HCT116 (cell line): ENCODE results near the gene ZNF316. TPM values are rescaled to one million over a fixed set of nuclear protein-coding genes. Genes with fewer than 3 reads are reported as not detected.

Experiments
- ATAC-seq: fragments of 200-7000 bp; cut with Tn5 transposase; 2 replicates; pipeline ENCODE4 v1.9.1; 2020; ENCODE audit warnings: mild to moderate bottlenecking, moderate library complexity
- BruUV-seq: library from RNA; stranded (reverse); fragments of 400-500 nt; replicated peaks from 2 replicates; lab custom pipeline; 2021; lab: Mats Ljungman, UMichigan
- CTCF ChIA-PET: fragments of 300-600 bp; sonication (Branson Sonifier 250); formaldehyde crosslinking; loops from one replicate; lab custom pipeline; 2021; ENCODE audit warnings: antibody characterized with exemption; lab: Charles Lee
- POLR2A ChIA-PET: fragments of 300-600, 350-600 bp; sonication (Branson Sonifier 250); formaldehyde crosslinking; loops from one replicate; lab custom pipeline; 2021; ENCODE audit warnings: antibody characterized with exemption; lab: Charles Lee
- RAD21 ChIA-PET, 2 experiments: fragments of 300-600 bp; sonication (Branson Sonifier 250); formaldehyde crosslinking; loops; one replicate each; lab custom pipeline; 2023; ENCODE audit warnings: low total read pairs in 2 of 2; ENCODE audit not compliant: uncharacterized antibody in 2 of 2, unreplicated experiment in 2 of 2, low non-redundant PET in 1 of 2; lab: Charles Lee
- DNase-seq: peaks from one replicate; pipeline ENCODE4 v3.0.0-alpha.2; 2010; ENCODE audit warnings: low read depth, low spot score
- H2AFZ ChIP-seq: fragments of 200-600 bp; shearing (Covaris generic), sonication (generic); 2 replicates; pipeline ENCODE4 v1.6.1; 2017; ENCODE audit warnings: low read depth, mixed run types, mixed read lengths, antibody characterized with exemption, low read length; ENCODE audit not compliant: poor library complexity, severe bottlenecking
- H3K27ac ChIP-seq: 2 replicates; pipeline ENCODE4 v1.5.1; 2012; ENCODE audit warnings: low read depth, low read length
- H3K27me3 ChIP-seq: fragments of 200-600 bp; sonication (generic); 2 replicates; pipeline ENCODE4 v1.6.1; 2016; ENCODE audit warnings: mixed run types, low read length, mixed read lengths; ENCODE audit not compliant: insufficient read depth
- H3K36me3 ChIP-seq, 2 experiments: fragments of 200-500 bp in 1 of 2; fragments of 200-600 bp in 1 of 2; sonication (Bioruptor generic) in 1 of 2; sonication (generic) in 1 of 2; 2 replicates each; pipeline versions ENCODE4 v1.5.1 to v1.6.1; 2014 to 2016; ENCODE audit warnings: low read length in 2 of 2, inconsistent platforms in 1 of 2, mixed read lengths in 1 of 2, mixed run types in 1 of 2; ENCODE audit not compliant: insufficient read depth in 2 of 2, control insufficient read depth in 1 of 2
- H3K4me1 ChIP-seq, 2 experiments: fragments of 200-600 bp in 1 of 2; sonication (generic) in 1 of 2; 2 replicates each; pipeline versions ENCODE4 v1.5.1 to v1.6.1; 2012 to 2017; ENCODE audit warnings: low read length in 2 of 2, inconsistent platforms in 1 of 2, mild to moderate bottlenecking in 1 of 2, mixed read lengths in 1 of 2, mixed run types in 1 of 2, moderate library complexity in 1 of 2; ENCODE audit not compliant: insufficient read depth in 2 of 2, control insufficient read depth in 1 of 2
- H3K4me2 ChIP-seq: fragments of 200-600 bp; sonication (generic); 2 replicates; pipeline ENCODE4 v1.6.1; 2017; ENCODE audit warnings: mixed run types, low read length, mixed read lengths
- H3K4me3 ChIP-seq, 2 experiments: fragments of 200-600 bp in 1 of 2; sonication (generic) in 1 of 2; replicated peaks in 1 of 2; 2 replicates each; pipeline ENCODE4 v1.5.1; 2011 to 2016; ENCODE audit warnings: low read length in 2 of 2, control low read depth in 1 of 2, low read depth in 1 of 2, mild to moderate bottlenecking in 1 of 2, mixed read lengths in 1 of 2, mixed run types in 1 of 2
- H3K79me2 ChIP-seq: fragments of 200-600 bp; sonication (generic); 2 replicates; pipeline ENCODE4 v1.6.1; 2017; ENCODE audit warnings: mild to moderate bottlenecking, mixed run types, low read length, moderate library complexity, mixed read lengths; ENCODE audit not compliant: insufficient read depth
- H3K9ac ChIP-seq: fragments of 200-600 bp; sonication (generic); 2 replicates; pipeline ENCODE4 v1.6.1; 2016; ENCODE audit warnings: low read length, mixed read lengths
- H3K9me2 ChIP-seq: fragments of 200-600 bp; sonication (generic), shearing (Covaris generic); 2 replicates; pipeline ENCODE4 v1.6.1; 2017; ENCODE audit warnings: mixed run types, mild to moderate bottlenecking, moderate library complexity; ENCODE audit not compliant: insufficient read depth
- H3K9me3 ChIP-seq, 2 experiments: fragments of 200-500 bp in 1 of 2; fragments of 200-600 bp in 1 of 2; sonication (Bioruptor generic) in 1 of 2; sonication (generic) in 1 of 2; 2 replicates each; pipeline ENCODE4 v1.6.1; 2014 to 2017; ENCODE audit warnings: low read length in 2 of 2, mixed read lengths in 2 of 2, inconsistent platforms in 1 of 2, low read depth in 1 of 2, mild to moderate bottlenecking in 1 of 2, mixed run types in 1 of 2, moderate library complexity in 1 of 2; ENCODE audit not compliant: control insufficient read depth in 1 of 2, insufficient read depth in 1 of 2
- H4K20me1 ChIP-seq: fragments of 200-600 bp; sonication (generic), shearing (Covaris generic); 2 replicates; pipeline ENCODE4 v1.6.1; 2017; ENCODE audit warnings: mixed run types, mild to moderate bottlenecking, moderate library complexity; ENCODE audit not compliant: insufficient read depth
- CBX3 ChIP-seq: IDR thresholded peaks from 2 replicates; pipeline ENCODE4 v1.6.1; 2012; ENCODE audit warnings: low read depth
- CEBPB ChIP-seq: IDR thresholded peaks from 2 replicates; pipeline ENCODE4 v1.6.1; 2012; ENCODE audit warnings: low read depth
- EGR1 ChIP-seq: IDR thresholded peaks from 2 replicates; pipeline ENCODE4 v1.6.1; 2012; ENCODE audit warnings: low read depth
- ELF1 ChIP-seq: IDR thresholded peaks from 2 replicates; pipeline ENCODE4 v1.6.1; 2012; ENCODE audit warnings: low read depth, borderline replicate concordance
- EZH2 ChIP-seq: fragments of 200-600 bp; sonication (generic); IDR thresholded peaks from 2 replicates; pipeline ENCODE4 v1.6.1; 2017; ENCODE audit warnings: antibody characterized with exemption, mixed run types
- EZH2phosphoT487 ChIP-seq: fragments of 200-600 bp; IDR thresholded peaks from 2 replicates; pipeline ENCODE4 v1.6.1; 2018; ENCODE audit warnings: antibody characterized with exemption, borderline replicate concordance
- FOSL1 ChIP-seq: IDR thresholded peaks from 2 replicates; pipeline ENCODE4 v1.6.1; 2012; ENCODE audit warnings: low read depth
- JUND ChIP-seq: IDR thresholded peaks from 2 replicates; pipeline ENCODE4 v1.6.1; 2012
- MAX ChIP-seq: IDR thresholded peaks from 2 replicates; pipeline ENCODE4 v1.6.1; 2012
- POLR2A ChIP-seq: IDR thresholded peaks from 2 replicates; pipeline ENCODE4 v1.7.0; 2011; ENCODE audit warnings: borderline replicate concordance; ENCODE audit not compliant: insufficient read depth, insufficient read length; ENCODE audit errors: extremely low read depth
- RAD21 ChIP-seq: IDR thresholded peaks from 2 replicates; pipeline ENCODE4 v1.6.1; 2012; ENCODE audit warnings: low read depth, mild to moderate bottlenecking
- REST ChIP-seq: IDR thresholded peaks from 2 replicates; pipeline ENCODE4 v1.6.1; 2012; ENCODE audit warnings: low read depth
- SIN3A ChIP-seq: IDR thresholded peaks from 2 replicates; pipeline ENCODE4 v1.6.1; 2012; ENCODE audit warnings: low read depth
- SP1 ChIP-seq: IDR thresholded peaks from 2 replicates; pipeline ENCODE4 v1.6.1; 2012; ENCODE audit warnings: low read depth
- SRF ChIP-seq: IDR thresholded peaks from 2 replicates; pipeline ENCODE4 v1.6.1; 2012; ENCODE audit warnings: low read depth
- TCF7L2 ChIP-seq: IDR thresholded peaks from 2 replicates; pipeline ENCODE4 v1.7.0; 2011; ENCODE audit warnings: borderline replicate concordance, inconsistent platforms; ENCODE audit not compliant: insufficient read depth, insufficient read length; ENCODE audit errors: extremely low read depth
- YY1 ChIP-seq: IDR thresholded peaks from 2 replicates; pipeline ENCODE4 v1.6.1; 2011; ENCODE audit warnings: low read length, low read depth, moderate library complexity, mild to moderate bottlenecking; ENCODE audit not compliant: insufficient replicate concordance; ENCODE audit errors: extremely low read depth
- ZFX ChIP-seq: fragments of 450-650 bp; IDR thresholded peaks from 2 replicates; pipeline ENCODE4 v1.6.1; 2017
- ZNF274 ChIP-seq: fragments of 200-500 bp; sonication (Bioruptor generic); IDR thresholded peaks from 2 replicates; pipeline ENCODE4 v1.6.1; 2014; ENCODE audit warnings: mild to moderate bottlenecking, low read depth, low read length, inconsistent platforms
- intact Hi-C: fragments of 100-400 bp; cut with micrococcal nuclease; formaldehyde crosslinking; loops from 2 replicates; pipeline ENCODE4 v1.10.0; 2022
- total RNA-seq: library from RNA; stranded (reverse); gene quantifications from one replicate; pipeline ENCODE4 v1.2.1, GENCODE V29; 2021; ENCODE audit not compliant: unreplicated experiment
- TF ChIP-seq, protein P1 (sequence below): IDR thresholded peaks from 2 replicates; pipeline ENCODE4 v1.6.1; 2012

ZNF316 gene
- total RNA-seq, 1 experiment from 2014 or later, result 25.0 TPM

GRCh38 chr7:6639627-6640026 is 2.5 kb downstream of the ZNF316 start:
- Histone ChIP-seq H3K9ac (no peak overlapping the region), H3K36me3 (peaks cover 16 to 17% of the 10 kb centered on the region in 2 experiments; a peak in 2 of 4 replicates), H3K9me3 (no peaks in the 10 kb centered on the region), H2AFZ (no peak overlapping the region), H3K4me1 (peaks cover 2 to 17% of the 10 kb centered on the region in 2 experiments; a peak in 2 of 4 replicates), H3K79me2 (peaks cover 44% of the 10 kb centered on the region), H4K20me1 (no peaks in the 10 kb centered on the region), H3K9me2 (no peaks in the 10 kb centered on the region), H3K4me3 (no peak overlapping the region), H3K27ac (no peak overlapping the region), H3K27me3 (no peaks in the 10 kb centered on the region), H3K4me2 (no peak overlapping the region)
- ChIA-PET POLR2A (no interaction called here), RAD21 (no interaction called here), CTCF (no interaction called here)
- TF ChIP-seq ELF1, result no peak
- no peak for TF ChIP-seq ZNF274
- no peak for TF ChIP-seq POLR2A
- no peak for TF ChIP-seq TCF7L2
- no peak for TF ChIP-seq CEBPB
- no peak for TF ChIP-seq YY1
- no peak for TF ChIP-seq MAX
- no peak for TF ChIP-seq ZFX
- TF ChIP-seq EZH2, result no peak
- no peak for TF ChIP-seq EZH2phosphoT487
- TF ChIP-seq SIN3A, result no peak
- no peak for TF ChIP-seq FOSL1
- TF ChIP-seq RAD21, result no peak
- TF ChIP-seq, protein P1, sequence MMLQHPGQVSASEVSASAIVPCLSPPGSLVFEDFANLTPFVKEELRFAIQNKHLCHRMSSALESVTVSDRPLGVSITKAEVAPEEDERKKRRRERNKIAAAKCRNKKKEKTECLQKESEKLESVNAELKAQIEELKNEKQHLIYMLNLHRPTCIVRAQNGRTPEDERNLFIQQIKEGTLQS, result no peak
- no peak for TF ChIP-seq CBX3
- no peak for TF ChIP-seq JUND
- TF ChIP-seq EGR1, result no peak
- no peak for TF ChIP-seq SRF
- TF ChIP-seq REST, result no peak
- no peak for TF ChIP-seq SP1
- no TSS peak for BruUV-seq
- DNase-seq (no peak), ATAC-seq (no peak)
- intact Hi-C loops, result no loop called here
